ENCODE measurements around the gene HYI.
"Not testable (repeated sequence)": the region's sequence is repeated elsewhere in the genome, so short reads cannot be mapped to it uniquely, and the experiment has no call there.

HYI gene

GRCh38 chr1:43481491-43481890, 27.8 kb upstream of the HYI start:
- H3K27ac ChIP-seq (ENCODE audit: insufficient read depth, low read depth, low read length, poor library complexity, severe bottlenecking) = no peak overlapping the region
- H3K4me1 ChIP-seq (ENCODE audit: control insufficient read depth, insufficient read depth, low read length) = no peaks in the 10 kb centered on the region
- 80 to 100% methylated on average over 1 to 2 of the region's 2 CpGs for WGBS, 2 experiments
- no peaks in the 10 kb centered on the region for H3K27me3 ChIP-seq (ENCODE audit: control insufficient read depth, insufficient read depth, low read length, poor library complexity, severe bottlenecking)
- H3K36me3 ChIP-seq (ENCODE audit: control insufficient read depth, insufficient read depth, low read length) = no peaks in the 10 kb centered on the region
- H3K4me3 ChIP-seq (ENCODE audit: insufficient read depth, low read depth, low read length) = no peak overlapping the region
- H3K9me3 ChIP-seq (ENCODE audit: control insufficient read depth, low read length) = no peaks in the 10 kb centered on the region

GRCh38 chr1:43479414-43479813, 25.7 kb upstream of the HYI start:
- no peaks in the 10 kb centered on the region for H3K36me3 ChIP-seq (ENCODE audit: control insufficient read depth, insufficient read depth, low read length)
- H3K4me1 ChIP-seq (ENCODE audit: control insufficient read depth, insufficient read depth, low read length) = no peaks in the 10 kb centered on the region
- H3K27ac ChIP-seq (ENCODE audit: insufficient read depth, low read depth, low read length, poor library complexity, severe bottlenecking) = no peak overlapping the region
- no peak overlapping the region for H3K4me3 ChIP-seq (ENCODE audit: insufficient read depth, low read depth, low read length)
- WGBS, 2 experiments = 93 to 99% methylated on average over 3 of the region's 3 CpGs
- H3K27me3 ChIP-seq (ENCODE audit: control insufficient read depth, insufficient read depth, low read length, poor library complexity, severe bottlenecking) = no peaks in the 10 kb centered on the region
- no peaks in the 10 kb centered on the region for H3K9me3 ChIP-seq (ENCODE audit: control insufficient read depth, low read length)

- no peak overlapping the region for H3K27ac ChIP-seq (ENCODE audit: insufficient read depth, low read depth, low read length, poor library complexity, severe bottlenecking)
- H3K27me3 ChIP-seq (ENCODE audit: control insufficient read depth, insufficient read depth, low read length, poor library complexity, severe bottlenecking) = no peaks in the 10 kb centered on the region
These were observed 24.0 kb upstream of the HYI start for GRCh38 chr1:43477716-43478115.

GRCh38 chr1:43475611-43476401, 22.1 kb upstream of the HYI start:
- H3K9me3 ChIP-seq (ENCODE audit: control insufficient read depth, low read length); H3K4me3 ChIP-seq (ENCODE audit: insufficient read depth, low read depth, low read length); H3K36me3 ChIP-seq (ENCODE audit: control insufficient read depth, insufficient read depth, low read length); H3K27ac ChIP-seq (ENCODE audit: insufficient read depth, low read depth, low read length, poor library complexity, severe bottlenecking); H3K4me1 ChIP-seq (ENCODE audit: control insufficient read depth, insufficient read depth, low read length); H3K27me3 ChIP-seq (ENCODE audit: control insufficient read depth, insufficient read depth, low read length, poor library complexity, severe bottlenecking): not testable (repeated sequence)
- 77% methylated on average over 8 of the region's 10 CpGs for WGBS, 2 experiments

More at GRCh38 chr1:43477716-43478115, 24.0 kb upstream of the HYI start:
- no peaks in the 10 kb centered on the region for H3K36me3 ChIP-seq (ENCODE audit: control insufficient read depth, insufficient read depth, low read length)
- H3K4me3 ChIP-seq (ENCODE audit: insufficient read depth, low read depth, low read length) = no peak overlapping the region
- no peaks in the 10 kb centered on the region for H3K9me3 ChIP-seq (ENCODE audit: control insufficient read depth, low read length)
- WGBS, 2 experiments = 92 to 100% methylated on average over 1 of the region's 1 CpG
- H3K4me1 ChIP-seq (ENCODE audit: control insufficient read depth, insufficient read depth, low read length) = no peaks in the 10 kb centered on the region

GRCh38 chr1:43473463-43473862, 19.7 kb upstream of the HYI start:
- Histone ChIP-seq H3K36me3 (ENCODE audit: control insufficient read depth, insufficient read depth, low read length) (no peaks in the 10 kb centered on the region), H3K4me1 (ENCODE audit: control insufficient read depth, insufficient read depth, low read length) (no peaks in the 10 kb centered on the region), H3K27me3 (ENCODE audit: control insufficient read depth, insufficient read depth, low read length, poor library complexity, severe bottlenecking) (no peaks in the 10 kb centered on the region), H3K4me3 (ENCODE audit: insufficient read depth, low read depth, low read length) (no peak overlapping the region), H3K27ac (ENCODE audit: insufficient read depth, low read depth, low read length, poor library complexity, severe bottlenecking) (no peak overlapping the region), H3K9me3 (ENCODE audit: control insufficient read depth, low read length) (no peaks in the 10 kb centered on the region)
- 95 to 98% methylated on average over 2 to 3 of the region's 4 CpGs for WGBS, 2 experiments

GRCh38 chr1:43472463-43473151, 18.9 kb upstream of the HYI start:
- H3K9me3 ChIP-seq (ENCODE audit: control insufficient read depth, low read length); H3K4me1 ChIP-seq (ENCODE audit: control insufficient read depth, insufficient read depth, low read length); H3K36me3 ChIP-seq (ENCODE audit: control insufficient read depth, insufficient read depth, low read length); H3K27ac ChIP-seq (ENCODE audit: insufficient read depth, low read depth, low read length, poor library complexity, severe bottlenecking); H3K4me3 ChIP-seq (ENCODE audit: insufficient read depth, low read depth, low read length); H3K27me3 ChIP-seq (ENCODE audit: control insufficient read depth, insufficient read depth, low read length, poor library complexity, severe bottlenecking): not testable (repeated sequence)
- 74 to 80% methylated on average over 2 to 4 of the region's 6 CpGs for WGBS, 2 experiments

- H3K27ac ChIP-seq (ENCODE audit: insufficient read depth, low read depth, low read length, poor library complexity, severe bottlenecking) = no peak overlapping the region
- no peaks in the 10 kb centered on the region for H3K27me3 ChIP-seq (ENCODE audit: control insufficient read depth, insufficient read depth, low read length, poor library complexity, severe bottlenecking)
- H3K9me3 ChIP-seq (ENCODE audit: control insufficient read depth, low read length) = no peaks in the 10 kb centered on the region
- H3K36me3 ChIP-seq (ENCODE audit: control insufficient read depth, insufficient read depth, low read length) = no peaks in the 10 kb centered on the region
- no peaks in the 10 kb centered on the region for H3K4me1 ChIP-seq (ENCODE audit: control insufficient read depth, insufficient read depth, low read length)
- no peak overlapping the region for H3K4me3 ChIP-seq (ENCODE audit: insufficient read depth, low read depth, low read length)
- 96 to 97% methylated on average over 5 of the region's 5 CpGs for WGBS, 2 experiments
These were observed 18.3 kb upstream of the HYI start for GRCh38 chr1:43472087-43472462.

GRCh38 chr1:43469932-43470331, 16.2 kb upstream of the HYI start:
- Histone ChIP-seq H3K9me3 (ENCODE audit: control insufficient read depth, low read length) (no peaks in the 10 kb centered on the region), H3K4me3 (ENCODE audit: insufficient read depth, low read depth, low read length) (no peak overlapping the region), H3K36me3 (ENCODE audit: control insufficient read depth, insufficient read depth, low read length) (no peaks in the 10 kb centered on the region), H3K27ac (ENCODE audit: insufficient read depth, low read depth, low read length, poor library complexity, severe bottlenecking) (no peak overlapping the region), H3K27me3 (ENCODE audit: control insufficient read depth, insufficient read depth, low read length, poor library complexity, severe bottlenecking) (no peaks in the 10 kb centered on the region), H3K4me1 (ENCODE audit: control insufficient read depth, insufficient read depth, low read length) (no peaks in the 10 kb centered on the region)
- WGBS, 2 experiments = 84 to 97% methylated on average over 1 of the region's 1 CpG

GRCh38 chr1:43468414-43468813, 14.7 kb upstream of the HYI start:
- no peak overlapping the region for H3K4me3 ChIP-seq (ENCODE audit: insufficient read depth, low read depth, low read length)
- H3K27ac ChIP-seq (ENCODE audit: insufficient read depth, low read depth, low read length, poor library complexity, severe bottlenecking) = no peak overlapping the region
- 91% methylated on average over 3 of the region's 3 CpGs for WGBS, 2 experiments
- no peaks in the 10 kb centered on the region for H3K36me3 ChIP-seq (ENCODE audit: control insufficient read depth, insufficient read depth, low read length)
- no peaks in the 10 kb centered on the region for H3K27me3 ChIP-seq (ENCODE audit: control insufficient read depth, insufficient read depth, low read length, poor library complexity, severe bottlenecking)
- H3K4me1 ChIP-seq (ENCODE audit: control insufficient read depth, insufficient read depth, low read length) = no peaks in the 10 kb centered on the region
- no peaks in the 10 kb centered on the region for H3K9me3 ChIP-seq (ENCODE audit: control insufficient read depth, low read length)

- WGBS, 2 experiments = 92 to 93% methylated on average over 2 of the region's 2 CpGs
- Histone ChIP-seq H3K36me3 (ENCODE audit: control insufficient read depth, insufficient read depth, low read length) (no peaks in the 10 kb centered on the region), H3K4me1 (ENCODE audit: control insufficient read depth, insufficient read depth, low read length) (no peaks in the 10 kb centered on the region), H3K9me3 (ENCODE audit: control insufficient read depth, low read length) (no peaks in the 10 kb centered on the region), H3K27ac (ENCODE audit: insufficient read depth, low read depth, low read length, poor library complexity, severe bottlenecking) (no peak overlapping the region), H3K4me3 (ENCODE audit: insufficient read depth, low read depth, low read length) (no peak overlapping the region), H3K27me3 (ENCODE audit: control insufficient read depth, insufficient read depth, low read length, poor library complexity, severe bottlenecking) (no peaks in the 10 kb centered on the region)
These were observed 12.7 kb upstream of the HYI start for GRCh38 chr1:43466403-43466802.

Data from ectodermal cell (in vitro differentiated cells).